A172 (cell line): ENCODE measurements around the gene EPHA4. TPM values are rescaled to one million over a fixed set of nuclear protein-coding genes. Genes with fewer than 3 reads are reported as not detected.

ENCODE experiments used
- DNase-seq: peaks from one replicate; pipeline ENCODE4 v3.0.0-alpha.2; 2015; ENCODE audit warnings: low spot score
- total RNA-seq: library from RNA; depleted of rRNA; stranded (reverse); fragments of >200 nt; shearing (Covaris generic); gene quantifications from 2 replicates; pipeline ENCODE4 v1.2.3, GENCODE V29; 2014

Gene EPHA4
- total RNA-seq, 1 experiment from 2014 or later, result 28.1 TPM

GRCh38 chr2:221476195-221476594 lies 95.9 kb downstream of the EPHA4 start:
- no peak for DNase-seq

DNA sequence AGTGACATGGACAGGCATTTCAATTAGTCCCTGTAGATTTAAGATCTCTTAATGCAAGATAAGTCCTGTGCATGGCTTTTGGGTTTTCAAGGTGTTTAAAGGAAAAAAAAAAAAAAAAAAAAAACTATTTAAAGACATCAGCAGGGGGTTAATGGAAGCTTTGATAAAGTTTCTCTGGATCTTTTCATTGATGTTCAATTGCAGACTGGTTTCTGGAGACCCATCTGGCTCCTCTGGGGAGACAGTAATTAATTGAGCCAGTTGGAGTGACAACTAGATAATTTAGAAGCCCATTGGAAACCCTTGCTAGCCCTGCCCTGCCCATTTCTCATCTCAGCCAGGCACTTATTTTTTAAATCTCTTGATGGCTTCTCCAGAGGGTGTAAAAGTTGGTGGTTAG lies 98.7 kb downstream of the EPHA4 start:
- no peak for DNase-seq

DNA sequence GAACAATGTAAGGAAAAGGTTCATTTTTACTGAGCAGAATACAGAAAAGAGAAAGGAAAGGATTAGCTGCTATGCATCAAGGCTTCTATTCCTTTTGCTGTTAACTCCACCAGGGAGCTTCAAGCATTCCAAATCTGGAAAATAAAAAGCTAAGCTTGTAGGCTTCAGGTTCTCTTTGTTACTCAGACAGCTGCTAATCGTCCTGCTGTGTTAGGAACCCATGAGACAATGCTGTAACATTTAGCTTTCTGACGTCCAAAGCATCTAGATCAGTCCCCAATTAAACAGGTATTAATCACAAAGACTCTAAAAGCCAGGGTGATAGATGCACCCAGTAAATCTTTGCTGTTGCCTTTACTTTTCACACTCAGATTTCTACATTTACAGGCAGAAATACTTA lies 103.8 kb downstream of the EPHA4 start:
- no peak for DNase-seq

DNA sequence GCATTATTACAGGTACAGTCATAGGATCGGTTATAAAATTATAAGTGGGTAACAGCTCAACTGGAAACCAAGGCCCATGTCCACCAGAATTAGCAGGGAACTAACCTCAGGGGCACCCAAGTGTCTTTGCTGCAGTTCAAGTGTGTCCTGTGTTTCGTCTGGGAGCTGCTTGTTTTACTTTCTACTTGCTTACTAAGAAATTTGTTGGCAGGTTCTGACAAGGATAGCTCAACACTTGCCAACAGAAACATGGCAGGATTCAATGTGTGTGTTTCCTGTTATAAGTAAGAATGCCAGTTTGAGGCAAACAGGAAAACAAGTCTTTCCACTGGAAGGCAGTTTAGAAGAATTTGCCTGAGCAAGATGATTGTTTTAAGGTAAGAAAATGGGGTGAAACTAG lies 104.5 kb downstream of the EPHA4 start:
- no peak for DNase-seq

GRCh38 chr2:221466744-221467143 lies 105.4 kb downstream of the EPHA4 start:
- DNase-seq, result no peak

DNA sequence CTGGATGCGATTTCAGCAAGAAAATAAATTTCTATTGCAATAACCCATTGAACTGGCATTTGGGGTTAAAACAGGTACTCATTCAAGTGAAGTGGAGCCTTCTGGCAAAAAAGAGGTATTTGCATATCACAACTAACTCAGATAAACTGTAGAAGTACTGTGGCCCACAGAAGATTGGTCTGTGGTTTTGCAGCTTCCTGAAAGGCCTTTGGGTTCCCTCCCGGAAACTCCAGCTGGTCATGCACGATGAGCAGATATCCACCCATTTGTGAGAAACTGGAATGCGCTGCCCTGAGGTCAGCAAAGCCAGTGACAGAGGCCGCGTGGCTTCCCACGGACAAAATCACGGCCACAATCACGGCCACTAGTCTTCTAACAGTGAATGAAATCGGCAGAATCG lies 106.3 kb downstream of the EPHA4 start:
- DNase-seq, result peak; percentile 62

- no peak for DNase-seq
These were observed 107.1 kb downstream of the EPHA4 start for GRCh38 chr2:221464971-221465370.

DNA sequence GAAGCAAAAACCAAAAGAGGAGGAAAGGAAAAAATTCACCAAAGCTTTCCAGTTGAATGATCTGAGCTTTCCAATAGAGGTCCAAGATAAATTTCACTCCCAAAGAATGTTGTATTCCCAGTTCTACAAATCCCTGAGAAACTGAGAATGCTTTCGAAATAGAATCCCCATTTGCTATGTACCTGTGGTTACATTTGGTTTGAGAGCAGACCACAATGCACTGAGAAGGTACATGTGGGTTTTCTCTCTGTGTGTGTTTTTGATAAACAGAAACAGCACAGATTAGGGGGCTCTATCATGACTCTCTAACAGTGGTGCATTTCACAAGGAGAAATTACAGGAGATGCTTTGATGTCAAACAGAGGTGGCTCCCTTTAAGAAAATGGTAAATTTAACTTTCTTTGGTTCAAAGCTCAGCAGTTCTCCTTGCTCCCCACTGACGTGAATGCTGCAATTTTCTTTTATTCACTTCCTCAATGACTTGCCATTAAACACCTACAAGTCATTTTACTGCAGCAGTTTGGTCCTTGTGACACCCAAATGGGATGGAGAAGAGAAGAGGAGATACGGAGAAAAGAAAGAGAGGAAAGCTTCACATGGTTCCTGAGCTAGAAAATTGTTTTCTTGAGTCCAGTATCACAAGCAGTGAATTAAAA lies 108.7 kb downstream of the EPHA4 start:
- DNase-seq, result no peak

DNA sequence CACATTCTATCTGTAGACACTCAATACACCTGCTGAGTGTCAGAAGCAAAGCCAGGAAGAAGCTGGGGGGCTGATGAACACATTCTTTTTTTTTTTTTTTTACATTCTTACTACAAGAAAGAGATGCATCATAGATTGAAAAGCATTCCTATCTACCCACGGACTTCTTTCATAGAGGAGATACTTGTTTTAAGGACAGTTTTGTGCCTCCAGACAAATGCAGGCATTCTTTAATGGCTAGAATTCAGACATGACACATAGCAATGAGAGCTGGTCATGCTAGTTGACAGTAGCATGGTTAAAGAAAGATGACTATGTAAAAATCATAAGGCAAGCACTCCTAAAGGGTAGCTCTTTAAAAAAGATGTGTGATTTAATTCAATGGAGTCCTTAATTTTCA lies 110.2 kb downstream of the EPHA4 start:
- no peak for DNase-seq

DNA sequence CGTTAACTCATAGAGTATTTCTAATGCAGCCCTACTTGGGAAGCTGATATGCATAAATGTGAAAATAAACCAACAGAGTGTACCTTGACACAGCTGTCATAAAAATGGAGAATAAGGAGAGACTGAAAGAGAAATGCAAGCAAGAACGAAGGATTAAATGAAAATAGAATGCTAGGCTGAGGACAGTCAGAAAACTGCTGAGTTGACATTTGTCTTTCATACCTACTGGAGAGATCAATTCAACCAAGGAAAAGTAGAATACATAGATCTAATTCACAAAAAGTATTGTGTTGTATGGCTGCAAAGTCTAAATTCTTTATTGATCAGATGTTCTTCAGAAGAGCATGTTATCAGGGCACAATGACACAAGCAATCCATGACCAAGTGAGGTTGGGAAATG lies 112.0 kb downstream of the EPHA4 start:
- DNase-seq, result no peak

DNA sequence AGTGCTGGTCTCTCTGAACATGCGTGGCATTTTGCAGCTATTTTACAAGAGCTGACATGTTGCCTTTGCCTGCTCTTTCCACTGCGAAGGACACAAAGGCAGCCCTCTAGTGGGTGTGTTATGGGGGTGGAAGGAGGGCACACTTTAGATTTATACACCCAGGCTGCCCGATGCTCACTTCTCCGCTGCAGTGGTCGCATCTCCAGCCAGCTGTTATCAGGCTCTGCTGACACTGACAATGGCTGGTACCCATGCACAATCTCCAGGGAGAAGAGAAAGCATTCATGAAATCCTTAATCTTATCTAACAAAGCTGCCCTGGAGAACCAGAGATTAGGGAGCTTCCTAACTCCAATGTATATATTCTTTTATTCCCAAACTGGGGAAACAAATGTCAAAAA lies 113.5 kb downstream of the EPHA4 start:
- DNase-seq, result no peak

DNA sequence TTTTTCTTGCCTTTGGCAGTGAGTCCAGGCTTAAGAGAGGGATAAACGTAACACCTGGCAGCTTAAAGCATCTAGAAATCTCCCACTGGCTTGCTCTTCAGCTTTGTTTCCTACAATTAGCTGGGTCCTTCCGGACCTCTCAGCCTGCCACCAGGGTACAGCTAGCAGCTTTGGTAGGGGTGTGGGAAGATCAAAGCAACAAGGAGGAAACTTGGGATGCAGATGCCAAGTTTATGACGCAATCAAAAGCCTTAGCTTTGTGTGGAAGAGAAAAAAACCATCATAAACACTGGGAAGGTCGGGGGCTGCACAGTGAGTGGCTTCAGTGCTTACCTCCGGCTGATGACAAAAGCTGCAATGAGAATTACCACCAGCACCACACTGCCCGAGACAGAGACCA lies 116.9 kb downstream of the EPHA4 start:
- DNase-seq, result no peak

GRCh38 chr2:221454459-221455105 lies 117.5 kb downstream of the EPHA4 start:
- DNase-seq, result no peak

GRCh38 chr2:221451862-221452788 lies 120.0 kb downstream of the EPHA4 start:
- DNase-seq, result no peak

GRCh38 chr2:221450280-221450679 lies 121.8 kb downstream of the EPHA4 start:
- no peak for DNase-seq

- no peak for DNase-seq
These were observed 122.7 kb downstream of the EPHA4 start for GRCh38 chr2:221449406-221449805.

DNA sequence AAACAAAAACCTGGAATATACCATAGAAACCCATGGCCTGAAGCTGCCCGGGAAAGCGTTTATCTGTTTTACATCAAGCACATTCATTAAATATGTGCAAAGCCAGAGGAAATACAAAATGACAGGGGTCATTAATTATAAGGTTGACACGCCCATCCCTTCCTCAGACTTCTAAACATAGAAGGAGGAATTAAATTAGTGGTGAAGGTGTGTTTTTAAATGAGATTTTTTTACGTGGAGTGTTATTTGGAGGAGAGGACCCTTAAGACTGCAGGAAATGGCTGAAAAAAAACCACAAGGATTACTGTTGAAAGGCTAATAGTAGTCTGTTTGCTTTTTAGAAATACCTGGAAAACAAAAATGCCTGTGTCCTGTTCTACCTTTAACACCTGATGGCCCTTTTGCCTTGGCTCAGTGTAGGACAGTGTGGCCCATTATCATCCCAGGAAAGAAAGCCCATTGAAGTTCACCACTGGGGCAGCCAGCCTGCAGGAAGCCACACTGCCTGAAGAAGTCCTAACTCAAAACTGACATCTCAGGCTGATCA lies 123.2 kb downstream of the EPHA4 start:
- DNase-seq, result no peak

- no peak for DNase-seq
These were observed 123.9 kb downstream of the EPHA4 start for GRCh38 chr2:221448057-221448843.

- peak; percentile 61 for DNase-seq
These were observed 124.8 kb downstream of the EPHA4 start for GRCh38 chr2:221447310-221447709.

DNA sequence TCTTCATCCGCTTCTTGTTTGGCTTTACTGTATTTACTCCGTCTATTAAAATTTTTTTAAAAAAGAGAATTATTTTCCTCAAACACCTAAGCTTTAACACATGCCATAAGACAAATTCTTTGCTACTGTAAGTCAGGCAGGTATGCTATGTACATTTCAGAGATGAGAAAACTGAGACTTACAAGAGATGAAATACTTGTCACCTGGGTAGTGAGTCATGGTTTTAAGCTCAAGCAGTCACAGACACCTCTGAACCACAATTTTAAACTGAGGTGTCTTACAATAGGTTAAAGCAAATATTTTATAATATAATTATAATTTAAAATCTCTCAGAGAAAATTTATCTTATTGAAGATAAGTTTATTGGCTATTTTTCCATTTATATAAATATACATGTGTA lies 126.0 kb downstream of the EPHA4 start:
- DNase-seq, result no peak

DNA sequence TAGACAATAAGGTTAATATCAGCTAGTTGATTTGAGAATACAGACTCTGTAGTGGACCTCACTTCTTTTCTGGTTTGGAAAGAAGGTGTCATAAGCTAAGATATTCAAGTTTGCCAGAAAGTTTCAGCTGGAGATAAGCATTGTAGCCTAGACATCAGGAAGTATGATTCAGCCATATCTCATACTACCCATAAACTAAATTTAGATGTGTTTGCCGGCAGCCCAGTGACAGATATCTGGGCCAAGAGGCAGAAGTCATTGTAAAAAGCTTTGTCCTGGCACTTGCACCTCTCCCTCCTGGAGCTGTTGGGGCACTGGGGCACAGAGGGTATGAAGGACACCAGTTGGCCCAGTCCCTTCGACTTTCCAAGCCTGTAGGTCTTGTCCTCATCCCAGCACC lies 128.0 kb downstream of the EPHA4 start:
- peak; percentile 88 for DNase-seq

DNA sequence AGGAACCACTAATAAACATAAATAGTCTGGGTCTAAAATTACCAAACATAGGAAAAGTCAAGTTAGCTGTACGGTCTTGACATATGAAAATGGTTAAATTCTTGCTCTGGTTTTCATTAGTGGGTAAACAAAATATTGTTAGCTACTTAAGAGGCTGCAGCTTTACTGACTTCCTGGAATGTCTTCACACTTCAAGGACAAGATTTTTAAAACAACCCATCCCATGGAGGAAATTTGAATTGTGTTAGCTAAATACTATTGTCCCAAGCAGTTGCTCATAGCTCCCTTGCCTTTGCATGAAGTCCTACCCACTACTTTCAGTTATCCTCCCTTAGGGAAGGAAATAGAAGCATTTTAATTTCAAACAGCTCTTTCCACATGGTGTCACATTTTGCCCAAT lies 128.5 kb downstream of the EPHA4 start:
- DNase-seq, result no peak
